OCI-M1 (cell line): ENCODE measurements around the gene GLI2.

ENCODE experiments used
- DNase-seq: peaks from one replicate; lab custom pipeline; 2025; lab: John Stamatoyannopoulos, UW

The GLI2 gene

GRCh38 chr2:120735746-120736170 is at the start of gene GLI2:
GLI2 (plus strand) TSS chr2:120735868; CDS start chr2:120797321, 61,453 bp downstream.
- DNase-seq: peak; percentile 84

DNA sequence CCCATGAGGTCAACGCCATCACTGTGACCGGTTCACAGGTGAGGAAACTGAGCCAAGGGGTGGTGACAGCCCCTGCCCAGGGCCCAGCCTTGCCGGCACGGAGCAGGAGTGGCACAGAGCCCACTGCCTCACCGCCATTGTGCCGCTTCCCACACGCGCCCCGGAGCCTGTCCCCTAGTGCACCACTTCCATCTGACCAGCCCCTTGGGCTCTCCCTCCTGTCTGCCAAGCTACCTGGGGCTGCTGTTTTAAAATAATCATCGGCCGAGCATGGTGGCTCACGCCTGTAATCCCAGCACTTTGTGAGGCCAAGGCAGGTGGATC is 49.7 kb upstream of the GLI2 start:
- DNase-seq: no peak

GRCh38 chr2:120686511-120687168 is 49.0 kb upstream of the GLI2 start:
- DNase-seq: no peak

GRCh38 chr2:120687210-120687609 is 48.5 kb upstream of the GLI2 start:
- DNase-seq: no peak

DNA sequence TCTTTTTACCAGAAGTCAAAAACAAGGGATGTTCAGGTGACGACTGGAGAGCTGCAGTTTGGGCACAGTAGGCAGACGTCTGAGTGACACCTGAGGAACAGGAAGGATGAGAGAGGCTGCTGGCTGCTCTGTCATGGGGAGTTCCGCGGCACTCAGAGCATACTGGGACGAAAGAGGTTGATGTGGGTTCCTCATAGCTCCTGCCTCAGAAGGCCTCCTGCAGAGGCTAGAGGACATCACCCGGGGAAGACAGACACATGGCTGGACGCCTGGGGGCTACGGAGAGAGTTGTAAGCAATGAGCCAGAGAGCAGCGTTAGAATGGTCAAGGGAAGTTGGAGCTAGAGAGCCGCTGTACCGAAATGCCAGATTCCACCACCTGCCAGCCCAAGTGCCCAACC is 45.1 kb upstream of the GLI2 start:
- DNase-seq: no peak

DNA sequence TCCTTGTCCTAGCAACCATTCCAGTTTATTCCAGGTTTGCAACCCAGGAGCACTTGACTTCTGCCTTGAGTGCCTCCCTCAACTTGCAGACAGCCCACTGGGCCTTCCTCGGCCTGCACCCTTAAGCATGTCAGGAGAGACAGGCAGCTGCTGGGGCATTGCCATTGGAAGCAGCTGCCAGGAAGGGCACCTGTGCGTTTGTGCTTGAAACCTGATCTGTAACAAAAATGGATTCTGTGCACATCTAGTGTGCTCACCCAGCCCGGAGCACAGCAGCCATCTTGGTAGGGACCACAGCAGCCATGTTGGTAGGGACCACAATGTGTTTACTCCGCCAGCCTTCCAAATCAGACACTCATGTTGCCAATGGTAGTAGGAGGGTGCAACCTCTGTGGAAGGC is 44.3 kb upstream of the GLI2 start:
- no peak for DNase-seq

- no peak for DNase-seq
Observed at GRCh38 chr2:120692691-120693090, 43.0 kb upstream of the GLI2 start.

DNA sequence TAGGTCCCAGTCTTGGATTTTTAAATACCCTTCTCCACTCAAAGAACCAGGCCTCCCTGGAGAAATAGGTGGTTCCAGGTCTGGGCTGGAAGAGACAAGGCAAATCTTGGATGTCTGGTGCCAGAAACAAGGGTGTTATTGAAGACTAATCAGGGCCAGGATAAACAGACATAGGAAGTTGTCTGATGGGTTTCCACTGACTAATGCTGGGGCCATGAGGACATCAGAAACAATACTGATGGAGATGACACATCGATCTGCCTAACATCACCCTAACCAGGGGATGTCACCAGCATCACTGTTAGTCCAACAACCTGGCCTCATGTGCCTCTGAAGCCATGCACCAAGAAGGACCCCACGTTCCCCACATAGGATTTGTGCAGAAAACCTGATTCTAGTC is 42.5 kb upstream of the GLI2 start:
- DNase-seq: no peak

DNA sequence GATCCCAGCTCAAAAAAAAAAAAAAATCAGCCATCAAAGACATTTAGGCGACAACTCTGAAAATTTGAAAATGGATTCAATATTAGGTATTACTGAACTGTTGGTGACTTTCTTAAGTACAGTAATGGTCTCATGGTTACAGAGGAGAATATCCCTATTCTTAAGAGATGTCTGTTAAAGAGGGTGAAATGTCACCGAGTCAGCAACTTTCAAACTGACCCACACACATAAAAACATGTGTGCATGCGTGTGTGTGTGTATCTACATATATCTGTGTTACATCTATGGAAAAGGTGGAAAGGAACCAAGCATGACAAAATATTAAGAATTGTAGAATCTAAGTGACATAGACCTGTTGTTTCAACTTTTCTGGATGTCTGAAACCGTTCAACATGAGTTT is 41.6 kb upstream of the GLI2 start:
- no peak for DNase-seq

DNA sequence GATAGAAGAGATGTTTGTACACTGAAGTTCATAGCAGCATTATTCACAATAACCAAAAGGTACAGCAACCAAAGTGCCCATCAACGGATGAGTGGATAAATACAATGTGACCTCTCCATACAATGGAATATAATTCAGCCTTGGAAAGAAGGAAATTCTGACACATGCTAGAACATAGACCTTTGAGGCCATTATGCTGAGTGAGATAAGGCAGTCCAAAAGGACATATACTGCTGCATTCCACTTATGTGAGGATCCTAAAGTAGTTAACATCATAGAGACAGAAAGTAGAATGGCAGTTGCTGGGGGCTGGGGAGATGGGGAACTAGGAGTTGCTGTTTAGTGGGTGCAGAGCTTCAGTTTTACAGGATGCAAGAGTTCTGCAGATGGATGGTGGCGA is 38.2 kb upstream of the GLI2 start:
- no peak for DNase-seq

DNA sequence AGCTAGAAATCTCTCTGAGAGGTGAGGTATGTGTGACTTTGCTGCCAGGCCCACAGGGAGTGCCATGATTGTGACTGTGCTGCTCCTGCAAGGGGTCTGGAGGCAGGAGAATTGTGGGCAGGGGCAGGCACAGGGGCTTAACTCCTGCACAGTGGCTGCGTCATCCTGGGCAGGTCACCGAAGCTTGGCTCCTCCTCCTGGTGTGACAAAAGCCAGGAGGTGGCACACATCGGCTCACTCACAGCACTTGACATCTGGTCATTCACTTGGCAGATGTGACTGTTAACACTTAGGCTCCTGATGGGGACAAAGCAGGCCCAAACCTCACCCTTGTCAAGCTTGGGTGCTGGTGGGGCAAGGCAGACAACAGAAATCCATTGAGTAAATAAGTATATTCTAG is 36.4 kb upstream of the GLI2 start:
- DNase-seq: no peak

DNA sequence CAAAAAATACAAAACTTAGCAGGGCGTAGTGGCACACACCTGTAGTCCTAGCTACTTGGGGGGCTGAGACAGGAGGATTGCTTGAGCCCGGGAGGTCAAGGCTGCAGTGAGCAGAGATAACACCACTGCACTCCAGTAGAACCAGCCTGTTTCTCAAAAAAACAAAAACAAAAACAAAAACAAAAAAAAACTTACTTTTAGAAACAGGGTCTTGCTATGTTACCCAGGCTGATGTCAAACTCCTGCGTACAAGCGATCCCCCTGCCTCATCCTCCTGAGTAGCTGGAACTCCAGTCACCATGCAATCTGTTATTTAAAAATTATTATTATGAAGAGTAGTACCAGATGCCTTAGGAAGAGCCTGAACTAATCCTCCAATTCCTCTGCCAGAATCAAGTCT is 35.0 kb upstream of the GLI2 start:
- DNase-seq: no peak

DNA sequence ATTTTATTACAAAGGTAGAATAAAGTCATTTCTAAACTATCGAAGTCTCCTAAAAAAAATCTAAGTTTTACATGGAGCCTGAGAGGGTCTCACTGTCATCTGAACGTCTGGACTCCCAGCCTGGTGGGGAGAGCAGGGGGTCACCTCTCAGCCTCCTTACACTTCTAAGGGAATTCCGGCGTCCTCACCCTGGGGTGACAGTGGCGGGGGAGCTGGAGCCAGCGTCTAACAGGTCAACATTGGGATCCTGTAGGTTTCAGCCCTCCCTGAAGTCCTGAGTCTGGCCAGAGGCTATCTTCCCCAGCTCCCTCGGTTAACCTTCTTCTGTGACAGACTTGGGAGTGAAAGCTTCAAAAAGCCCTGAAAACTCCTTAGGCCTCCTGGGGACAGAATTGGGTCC is 34.6 kb upstream of the GLI2 start:
- no peak for DNase-seq

DNA sequence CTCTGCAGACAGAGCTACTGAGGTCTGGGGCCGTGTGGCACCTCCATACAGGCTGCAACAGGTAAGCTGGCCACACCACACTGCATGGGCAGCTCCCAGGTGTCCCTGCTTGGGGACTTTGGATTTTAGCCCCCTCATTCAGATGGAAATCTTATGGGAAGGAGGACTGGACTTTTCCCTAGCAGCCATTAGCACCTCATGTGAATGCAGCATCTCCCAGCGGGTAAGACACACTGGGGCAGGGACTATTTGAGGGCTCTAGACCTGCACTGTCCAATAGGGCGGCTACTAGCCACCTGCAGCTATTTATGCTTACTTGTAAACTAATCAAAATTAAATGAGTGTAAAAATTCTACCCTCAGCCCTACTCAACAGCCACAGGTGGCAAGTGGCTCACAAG is 34.2 kb upstream of the GLI2 start:
- no peak for DNase-seq

- DNase-seq: no peak
Observed at GRCh38 chr2:120702061-120702460, 33.6 kb upstream of the GLI2 start.

DNA sequence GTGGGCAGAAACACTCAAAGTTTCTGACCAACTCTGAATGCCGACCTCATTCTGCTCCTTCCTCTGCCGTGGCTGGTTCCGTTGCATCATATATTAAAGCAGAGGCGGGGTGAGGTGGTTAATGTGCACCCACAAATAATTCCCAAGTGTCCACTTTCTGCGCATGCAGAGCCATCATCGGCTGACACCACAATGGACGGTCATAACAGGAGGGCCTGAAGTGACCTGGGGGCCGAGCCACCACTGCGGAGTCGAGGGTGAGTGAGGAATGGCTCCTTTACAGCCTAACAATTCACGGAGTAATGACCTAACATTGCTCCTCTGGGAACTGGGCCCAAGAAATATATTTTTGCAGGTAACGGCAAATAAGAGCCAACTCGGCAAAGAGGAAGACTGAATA is 32.9 kb upstream of the GLI2 start:
- no peak for DNase-seq

DNA sequence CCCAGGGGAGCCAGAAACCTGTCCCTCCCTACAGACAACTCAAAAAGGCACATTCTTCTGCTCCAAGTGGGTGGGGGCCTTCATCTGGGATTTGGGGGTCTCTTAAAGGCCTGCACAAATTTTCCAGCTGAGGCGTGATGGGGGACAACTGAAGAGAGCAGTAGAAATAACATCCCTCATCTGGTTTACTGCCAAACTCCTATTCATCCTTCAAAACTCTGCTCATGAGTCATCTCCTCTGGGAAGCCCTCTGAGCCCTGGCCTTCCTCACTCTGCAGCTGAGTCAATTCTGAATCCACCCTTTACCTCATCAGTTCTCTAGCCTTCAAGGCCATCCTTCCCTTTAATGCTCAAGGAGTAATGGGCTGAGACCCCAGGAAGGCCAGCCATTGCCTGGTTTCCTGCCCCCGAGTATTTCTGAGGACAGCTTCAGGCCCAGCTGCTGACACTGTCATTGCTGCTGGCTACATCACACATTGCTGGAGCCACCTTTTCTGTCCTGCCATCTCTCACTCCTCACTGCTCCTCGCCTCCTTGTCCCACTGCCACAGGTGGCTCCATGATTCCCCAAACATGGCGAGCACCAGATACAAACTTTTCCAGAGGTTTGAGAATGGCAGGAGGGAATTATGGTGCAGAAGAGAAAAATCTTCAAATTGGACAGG is 32.2 kb upstream of the GLI2 start:
- no peak for DNase-seq

- DNase-seq: no peak
Observed at GRCh38 chr2:120704696-120705095, 31.0 kb upstream of the GLI2 start.

DNA sequence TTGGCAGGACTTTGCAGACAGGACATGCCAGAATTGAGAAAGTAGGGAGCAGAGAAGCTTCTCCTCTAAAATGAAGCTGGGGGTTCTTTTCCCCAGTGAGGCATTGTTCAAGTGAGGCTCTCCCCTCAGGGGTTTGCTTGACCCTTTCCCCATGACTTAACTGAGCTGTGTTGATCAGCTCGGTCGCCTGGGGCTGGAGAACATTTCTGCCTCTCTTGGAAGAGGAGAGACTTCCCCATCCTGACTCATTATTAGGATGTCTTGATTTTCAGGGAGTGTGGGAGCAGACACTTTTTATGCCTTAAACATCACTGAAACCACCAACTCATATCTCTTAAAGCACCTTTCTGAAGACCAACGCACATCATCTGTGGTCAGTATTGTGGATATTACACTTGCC is 27.9 kb upstream of the GLI2 start:
- DNase-seq: no peak

DNA sequence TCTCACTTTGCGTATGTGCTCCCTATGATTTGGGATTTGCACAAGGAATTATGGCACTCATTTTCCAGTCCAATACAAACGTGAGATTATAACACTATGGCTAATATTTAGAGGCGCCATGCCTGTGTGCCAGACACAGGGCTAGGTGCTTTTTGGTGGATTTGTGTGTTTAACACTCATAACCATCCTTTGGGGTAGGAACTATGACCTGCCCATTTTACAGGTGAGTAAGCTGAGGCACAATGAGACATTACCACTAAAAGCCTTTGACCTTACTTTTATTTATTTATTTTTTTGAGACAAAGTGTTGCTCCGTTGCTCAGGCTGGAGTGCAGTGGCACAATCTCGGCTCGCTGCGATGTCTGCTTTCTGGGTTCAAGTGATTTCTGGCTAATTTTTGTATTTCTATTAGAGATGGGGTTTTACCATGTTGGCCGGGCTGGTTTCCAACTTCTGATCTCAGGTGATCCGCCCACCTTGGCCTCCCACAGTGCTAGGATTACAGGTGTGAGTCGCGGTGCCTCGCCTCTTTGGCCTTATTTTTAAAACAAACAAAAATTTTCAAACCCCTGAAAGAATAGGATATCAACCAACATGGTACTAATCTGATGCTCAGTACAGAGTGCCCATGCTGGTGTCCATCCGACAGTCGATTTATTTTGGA is 26.6 kb upstream of the GLI2 start:
- DNase-seq: no peak

DNA sequence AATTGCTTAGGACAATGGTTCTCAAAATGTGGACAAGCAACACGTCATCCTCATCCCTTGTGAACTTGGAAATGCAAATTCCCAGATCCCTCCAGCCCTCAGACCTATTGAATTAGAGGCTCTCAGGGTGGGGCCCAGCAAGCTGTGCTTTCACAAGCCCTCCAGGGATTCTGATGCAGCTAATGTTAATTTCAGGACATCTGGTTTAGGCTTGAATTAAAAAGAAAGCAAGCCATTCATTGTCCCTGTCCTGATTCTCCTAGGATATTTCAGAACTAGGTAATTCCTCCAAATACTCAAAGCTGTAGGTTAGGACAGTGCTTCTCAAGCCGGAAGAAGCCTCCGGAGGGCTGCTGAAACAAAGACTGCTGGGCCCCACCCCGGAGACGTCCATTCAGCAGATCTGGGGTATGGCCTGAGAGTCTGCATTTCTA is 26.0 kb upstream of the GLI2 start:
- no peak for DNase-seq

- no peak for DNase-seq
Observed at GRCh38 chr2:120710256-120710655, 25.4 kb upstream of the GLI2 start.

DNA sequence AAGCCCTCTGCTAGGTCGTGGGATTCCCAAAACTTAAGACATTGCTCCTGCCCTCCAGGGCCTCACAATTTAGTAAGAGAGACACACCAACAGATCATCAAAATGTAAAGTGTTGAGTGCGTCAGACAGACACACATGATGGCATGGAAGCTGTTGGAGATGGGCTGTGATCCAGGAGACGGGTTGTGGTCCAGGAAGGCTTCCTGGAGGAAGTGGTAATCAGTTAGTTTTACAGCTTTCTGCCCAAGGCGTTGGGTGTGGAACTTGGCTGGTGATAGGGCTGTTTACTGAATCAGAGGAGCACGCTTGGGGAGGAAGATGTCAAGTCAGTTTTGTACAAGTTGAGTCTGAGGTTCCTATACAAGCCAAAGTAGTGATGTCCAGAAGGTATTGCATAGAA is 24.0 kb upstream of the GLI2 start:
- DNase-seq: no peak
